ENCODE data around the gene RTTN.

Gene RTTN

DNA sequence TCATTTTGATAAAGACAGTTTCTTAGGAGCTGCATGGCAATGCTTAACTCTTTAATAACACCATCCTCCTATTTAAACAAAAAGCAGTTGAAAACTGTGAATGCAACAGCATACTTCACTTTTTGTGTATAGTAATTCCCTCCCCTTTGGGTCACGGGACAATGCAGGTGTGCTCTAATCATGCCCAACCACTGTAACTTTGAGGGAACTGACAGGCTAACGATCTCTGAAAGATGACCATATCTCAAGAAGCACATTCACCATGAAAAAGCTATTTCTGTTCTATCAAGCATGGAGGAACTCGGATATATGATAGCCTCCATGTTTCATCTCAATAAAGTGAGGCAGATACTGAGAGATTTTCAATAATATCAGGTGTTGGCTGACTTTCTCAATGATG, 176.8 kb downstream of the RTTN start:
- no peak for DNase-seq (ENCODE audit: low read depth in 2 of 2, low spot score in 1 of 2)

DNA sequence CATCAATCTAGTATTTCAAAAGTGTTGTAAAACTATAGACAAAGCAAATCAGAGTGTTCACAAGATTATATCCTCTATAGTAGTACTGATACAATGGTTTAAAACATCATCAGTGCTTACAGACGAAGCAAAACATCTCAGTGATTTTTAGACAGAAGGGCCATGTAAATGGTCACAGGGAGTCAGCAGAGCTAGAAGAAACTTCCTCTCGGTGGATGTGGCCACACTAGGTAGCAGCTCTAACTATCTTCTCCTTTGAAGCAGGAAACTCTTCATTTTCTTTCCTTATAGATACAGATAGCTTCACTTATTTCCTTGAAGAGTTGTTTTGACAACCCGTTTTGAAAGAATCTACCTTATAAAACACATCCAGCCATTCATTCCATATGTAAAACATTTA, 177.4 kb downstream of the RTTN start:
- DNase-seq (ENCODE audit: low read depth in 2 of 2, low spot score in 1 of 2) = no peak

DNA sequence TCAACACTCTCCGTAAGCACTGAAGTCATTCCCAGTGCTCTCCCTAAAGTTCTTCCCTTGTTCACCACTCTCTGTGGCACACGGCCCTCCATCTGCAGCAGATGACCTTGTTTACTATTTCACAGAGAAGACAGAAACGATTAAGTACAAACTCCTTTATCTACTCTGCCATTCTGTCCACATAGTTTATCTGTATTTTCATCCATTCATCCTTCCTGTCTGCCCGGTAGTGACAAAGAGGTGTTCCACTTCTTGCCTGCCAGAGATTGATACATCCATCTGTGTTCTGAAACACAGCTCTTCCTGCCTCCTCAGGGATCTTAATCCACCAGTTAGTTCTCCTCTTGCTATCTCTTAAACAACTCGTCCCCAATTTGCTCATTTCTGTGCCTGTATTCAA, 179.9 kb downstream of the RTTN start:
- no peak for DNase-seq (ENCODE audit: low read depth in 2 of 2, low spot score in 1 of 2)

DNA sequence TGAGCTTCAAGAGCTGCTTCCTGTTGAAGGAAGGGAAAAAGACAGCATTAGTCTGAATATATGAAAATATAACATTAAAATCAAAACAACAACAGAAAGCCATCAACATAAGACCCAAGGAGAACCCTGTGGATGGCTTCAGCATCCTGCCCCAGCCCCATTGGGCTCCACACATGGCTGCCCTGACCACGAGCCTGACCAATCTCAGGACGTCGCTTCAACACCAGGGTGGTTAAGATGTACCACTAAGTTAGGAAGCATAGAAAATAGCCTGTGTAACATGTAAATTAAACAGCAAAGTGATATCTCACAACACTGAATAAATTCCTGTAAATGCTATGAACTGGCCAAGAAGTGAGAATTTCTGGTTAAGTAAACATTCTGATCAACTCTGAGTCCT, 180.7 kb downstream of the RTTN start:
- DNase-seq (ENCODE audit: low read depth in 2 of 2, low spot score in 1 of 2) = no peak

DNA sequence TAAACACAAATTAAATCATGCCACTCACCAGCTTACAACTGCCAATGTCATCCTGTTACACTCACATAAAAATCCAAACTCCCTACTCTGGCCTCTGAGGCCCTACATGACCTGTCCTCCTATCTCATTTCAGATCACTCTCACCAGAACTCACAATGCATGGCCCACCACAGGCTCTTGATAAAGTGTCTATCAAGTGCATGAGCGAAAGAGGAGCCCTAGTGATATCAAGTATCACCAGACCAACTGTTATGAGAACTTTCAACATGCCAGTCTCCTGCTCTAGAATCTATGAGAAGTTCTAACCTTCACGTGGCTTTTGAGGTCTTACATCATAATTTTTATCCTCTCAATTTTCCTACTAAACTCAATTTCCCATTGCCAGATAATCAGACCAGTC, 181.4 kb downstream of the RTTN start:
- DNase-seq (ENCODE audit: low read depth in 2 of 2, low spot score in 1 of 2) = no peak

DNA sequence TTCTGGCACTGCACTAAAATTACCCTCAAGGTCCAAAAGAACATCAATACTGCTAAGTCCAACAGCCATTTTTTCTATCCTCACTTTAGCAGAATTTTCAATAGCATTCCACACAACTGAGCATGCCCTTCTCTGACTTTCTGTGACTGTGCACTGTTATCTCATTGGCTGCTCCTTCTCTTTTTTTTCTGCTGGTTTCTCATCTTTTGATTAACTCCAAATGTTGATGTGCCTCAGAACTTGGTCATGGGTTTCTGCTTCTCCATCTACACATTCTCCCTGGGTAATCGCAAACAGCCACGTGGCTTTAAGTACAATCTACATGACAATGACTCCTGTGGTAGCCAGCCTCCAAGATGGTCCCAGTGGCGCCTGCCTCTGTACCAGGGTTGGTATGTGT, 182.9 kb downstream of the RTTN start:
- no peak for DNase-seq (ENCODE audit: low read depth in 2 of 2, low spot score in 1 of 2)

DNA sequence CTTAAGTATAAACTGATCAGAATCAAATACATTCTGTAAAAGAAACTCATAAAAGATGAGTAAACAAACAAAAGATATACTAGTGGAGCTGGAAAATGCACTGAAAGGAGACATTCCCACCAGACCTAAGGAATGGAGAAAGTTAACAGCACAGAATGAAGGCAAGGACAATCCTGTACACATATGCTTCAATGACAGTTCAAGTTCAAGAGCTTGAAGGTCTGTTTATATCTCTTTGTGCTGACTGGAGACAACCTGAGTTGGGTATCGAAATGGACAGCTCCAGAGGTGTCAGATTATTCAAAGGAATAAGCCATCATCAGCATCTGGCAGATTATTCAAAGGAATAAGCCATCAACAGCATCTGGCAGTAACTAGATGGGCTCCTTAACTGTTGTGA, 184.0 kb downstream of the RTTN start:
- DNase-seq (ENCODE audit: low read depth in 2 of 2, low spot score in 1 of 2) = no peak

DNA sequence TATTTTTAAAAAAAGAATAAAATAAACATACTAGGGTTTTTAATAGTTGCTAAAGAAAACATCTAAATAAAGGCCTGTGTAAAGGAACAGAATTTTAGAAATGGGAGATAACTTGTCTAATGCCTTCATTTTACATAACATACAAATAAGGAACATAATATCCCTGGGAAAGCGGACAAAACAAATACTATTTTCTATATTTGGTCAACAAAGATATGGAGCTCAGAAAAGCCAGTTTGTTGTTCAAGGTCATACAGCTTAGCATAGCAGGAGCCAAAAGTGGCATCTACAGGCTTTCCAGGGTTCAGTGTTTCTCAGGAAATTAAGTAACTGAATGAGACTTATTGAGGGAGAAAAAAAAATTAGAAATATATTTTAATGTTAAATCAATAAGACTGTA, 184.4 kb downstream of the RTTN start:
- no peak for DNase-seq (ENCODE audit: low read depth in 2 of 2, low spot score in 1 of 2)

DNA sequence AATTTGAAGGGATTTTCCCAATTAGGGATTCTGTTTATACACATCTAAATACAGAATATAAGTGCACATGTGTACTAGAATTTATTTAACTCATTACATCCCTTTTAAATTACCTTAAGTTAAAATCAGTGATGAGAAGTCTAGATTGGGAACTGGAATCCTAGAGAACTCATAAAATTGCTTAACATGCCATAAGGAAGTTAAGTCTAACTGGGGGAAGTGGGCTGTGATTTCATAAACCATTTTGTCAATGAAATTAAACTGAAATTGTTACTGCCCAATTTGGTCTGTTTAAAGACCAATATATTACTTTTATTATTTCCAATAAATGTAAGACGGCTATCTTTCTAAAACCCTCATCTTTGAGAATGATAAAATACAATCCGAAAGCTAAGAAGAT, 185.5 kb downstream of the RTTN start:
- no peak for DNase-seq (ENCODE audit: low read depth in 2 of 2, low spot score in 1 of 2)

DNA sequence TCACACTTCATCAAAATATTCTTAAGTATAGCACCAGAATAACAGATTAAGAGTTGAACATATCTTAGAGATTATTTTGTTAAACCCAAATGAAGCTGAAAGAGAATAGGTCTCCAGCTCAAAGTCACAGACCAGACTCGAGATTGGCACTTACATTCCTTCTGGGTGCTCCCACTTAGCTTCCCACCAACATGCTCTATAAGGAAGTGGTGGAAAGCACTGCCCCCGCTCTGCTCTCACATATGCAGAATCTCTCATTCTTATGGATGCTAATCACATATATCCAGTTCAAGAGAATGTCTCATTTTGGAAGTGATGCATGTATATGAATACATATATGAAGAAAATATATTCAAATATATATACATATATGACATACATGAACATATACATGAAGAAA, 186.4 kb downstream of the RTTN start:
- DNase-seq (ENCODE audit: low read depth in 2 of 2, low spot score in 1 of 2) = no peak

DNA sequence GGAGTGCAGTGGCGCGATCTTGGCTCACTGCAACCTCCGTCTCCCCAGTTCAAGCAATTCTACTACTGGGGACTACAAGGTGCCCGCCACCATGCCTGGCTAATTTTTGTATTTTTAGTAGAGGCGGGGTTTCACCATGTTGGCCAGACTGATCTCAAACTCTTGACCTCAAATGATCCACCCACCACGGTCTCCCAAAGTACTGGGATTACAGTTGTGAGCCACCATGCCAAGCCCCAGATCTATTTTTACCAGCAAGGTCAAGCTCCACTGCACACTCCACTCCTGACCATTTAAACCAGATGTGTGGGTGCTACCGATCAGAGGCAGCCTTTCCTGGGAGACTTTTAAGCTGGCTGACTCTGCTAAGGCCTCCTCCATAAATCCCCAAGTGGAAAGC, 190.4 kb downstream of the RTTN start:
- DNase-seq (ENCODE audit: low read depth in 2 of 2, low spot score in 1 of 2) = no peak

DNA sequence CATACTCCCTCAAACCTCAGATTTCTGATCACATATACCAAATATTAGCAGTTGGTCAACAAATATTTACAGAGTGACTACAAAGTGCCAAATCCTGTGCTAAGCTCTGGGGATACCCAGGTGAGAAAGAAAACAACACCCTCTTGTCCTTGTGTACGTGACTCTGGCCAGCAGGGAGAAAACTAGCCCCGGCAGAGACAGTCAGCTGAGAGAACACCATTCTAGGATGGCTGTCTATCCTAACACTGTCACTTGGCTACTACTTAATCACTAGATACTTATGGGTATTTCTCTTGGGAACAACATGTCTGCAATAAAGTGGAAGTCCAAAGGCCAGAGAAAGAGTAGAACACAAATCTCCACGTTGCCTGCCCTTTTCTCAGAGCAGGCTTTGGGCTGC, 199.9 kb downstream of the RTTN start:
- no peak for DNase-seq (ENCODE audit: low read depth in 2 of 2, low spot score in 1 of 2)

DNA sequence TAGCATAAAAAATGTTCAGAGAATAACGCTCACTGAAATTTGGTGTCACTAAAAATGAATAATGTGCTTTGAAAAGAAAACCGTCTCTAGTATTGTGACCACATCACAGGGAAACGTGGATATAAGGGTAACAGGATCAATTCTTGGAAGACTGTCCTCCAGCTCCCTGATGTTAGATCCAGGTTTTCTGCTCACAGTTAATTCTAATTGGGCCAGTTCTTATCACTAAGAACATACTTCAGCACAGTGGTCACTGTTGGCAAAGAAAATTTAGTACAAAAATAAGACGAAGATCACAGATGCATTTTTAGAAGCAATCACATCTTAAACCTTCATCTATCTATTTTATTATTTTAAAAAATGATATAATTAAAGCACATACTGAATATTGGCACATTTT, 200.8 kb downstream of the RTTN start:
- no peak for DNase-seq (ENCODE audit: low read depth in 2 of 2, low spot score in 1 of 2)

DNA sequence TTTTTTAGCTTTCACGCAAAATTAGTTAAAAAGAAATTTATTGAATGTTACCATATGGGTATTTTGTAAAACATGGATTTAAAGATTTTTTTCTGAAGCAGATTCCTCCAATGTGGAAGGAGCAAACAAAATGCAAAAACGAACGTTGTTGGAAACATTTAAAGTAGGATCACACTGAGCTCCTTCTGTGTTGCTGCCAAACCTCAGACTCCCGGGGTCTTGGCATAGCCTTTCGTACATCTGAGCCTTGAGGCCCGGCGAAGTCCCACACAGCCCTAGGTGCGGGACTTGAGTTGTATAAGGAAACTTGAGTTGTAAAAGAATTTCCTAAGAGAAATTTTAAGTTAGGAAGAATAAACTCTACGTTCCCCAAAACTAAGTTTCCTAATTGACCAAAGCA, 205.8 kb downstream of the RTTN start:
- DNase-seq (ENCODE audit: low read depth in 2 of 2, low spot score in 1 of 2) = no peak

DNA sequence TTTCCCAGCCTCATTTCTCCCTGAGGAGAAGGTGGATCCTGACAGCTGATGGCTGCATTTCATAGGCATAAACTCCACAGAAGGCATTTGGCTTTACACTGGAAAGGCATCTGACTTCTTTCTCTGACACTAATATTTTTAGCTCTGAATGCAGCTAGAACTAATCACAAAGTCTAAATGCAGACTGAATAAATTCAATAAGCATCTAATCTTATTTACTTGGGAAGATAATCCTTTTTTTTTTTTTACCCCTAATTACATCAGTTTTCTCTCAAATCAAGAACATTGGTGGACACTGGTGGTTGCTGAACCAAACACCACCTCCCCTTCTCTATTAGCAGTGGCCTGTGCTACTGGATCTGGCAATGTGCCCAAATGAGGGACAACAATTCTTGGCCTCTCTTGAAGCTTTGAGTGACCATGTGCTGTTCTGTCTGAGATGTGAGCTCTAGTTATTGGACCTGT, 206.9 kb downstream of the RTTN start:
- no peak for DNase-seq (ENCODE audit: low read depth in 2 of 2, low spot score in 1 of 2)

DNA sequence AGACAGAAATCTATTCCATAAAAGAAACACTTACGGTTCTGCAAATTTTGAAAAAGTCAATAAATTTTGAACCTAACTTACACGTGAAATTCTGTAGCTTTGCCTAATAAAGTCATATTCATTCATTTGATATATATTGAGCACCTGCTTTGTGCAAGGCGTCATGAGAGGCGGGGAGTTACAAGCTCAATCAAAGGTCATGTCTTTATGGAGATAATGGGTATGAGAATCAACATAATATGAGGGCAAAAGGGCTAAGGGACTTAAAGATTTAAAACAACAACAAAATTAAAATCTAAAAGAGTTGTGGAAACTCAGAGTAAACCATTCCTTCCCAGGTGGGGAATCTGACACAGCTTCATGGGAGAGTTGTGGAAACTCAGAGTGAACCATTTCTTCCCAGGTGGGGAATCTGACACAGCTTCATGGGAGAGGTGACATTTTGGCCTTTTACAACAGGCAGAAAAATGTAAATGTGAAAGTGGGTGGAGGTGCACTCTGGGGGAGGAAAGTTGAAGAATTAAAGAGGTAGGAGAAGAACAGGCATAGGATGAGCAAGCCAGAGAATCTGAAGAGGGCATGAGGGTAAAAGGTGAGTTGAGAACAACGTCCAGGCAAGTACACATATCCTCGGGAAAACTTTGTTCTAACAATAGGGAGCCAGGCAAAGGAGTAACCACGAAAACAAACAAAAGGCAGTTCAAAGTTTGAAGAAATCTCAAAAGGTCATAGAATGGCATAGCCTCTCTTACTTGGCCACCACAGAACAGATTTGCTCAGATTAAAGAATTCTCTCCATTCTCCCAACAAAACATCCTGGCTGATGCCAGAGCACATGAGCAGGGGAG, 208.3 kb downstream of the RTTN start:
- no peak for DNase-seq (ENCODE audit: low read depth in 2 of 2, low spot score in 1 of 2)

DNA sequence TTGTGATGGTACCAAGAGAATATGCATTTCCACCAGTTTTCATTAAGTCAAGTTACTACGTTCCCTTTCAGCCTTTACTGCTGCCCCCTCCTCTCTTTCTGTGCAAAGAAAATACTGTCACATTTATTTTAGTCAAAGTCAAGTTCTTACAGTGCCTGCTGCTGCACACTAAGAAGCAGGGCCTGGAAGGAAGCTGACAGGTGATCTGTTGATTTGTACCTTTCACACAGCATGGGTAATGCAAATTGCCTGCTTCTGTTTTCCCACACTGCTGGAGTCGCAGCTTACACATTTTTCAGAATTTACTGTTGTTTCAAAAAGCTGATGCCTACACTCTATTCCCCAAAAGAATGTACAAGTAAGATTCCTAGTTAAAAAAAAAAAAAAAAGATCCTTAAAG, 209.1 kb downstream of the RTTN start:
- no peak for DNase-seq (ENCODE audit: low read depth in 2 of 2, low spot score in 1 of 2)

DNA sequence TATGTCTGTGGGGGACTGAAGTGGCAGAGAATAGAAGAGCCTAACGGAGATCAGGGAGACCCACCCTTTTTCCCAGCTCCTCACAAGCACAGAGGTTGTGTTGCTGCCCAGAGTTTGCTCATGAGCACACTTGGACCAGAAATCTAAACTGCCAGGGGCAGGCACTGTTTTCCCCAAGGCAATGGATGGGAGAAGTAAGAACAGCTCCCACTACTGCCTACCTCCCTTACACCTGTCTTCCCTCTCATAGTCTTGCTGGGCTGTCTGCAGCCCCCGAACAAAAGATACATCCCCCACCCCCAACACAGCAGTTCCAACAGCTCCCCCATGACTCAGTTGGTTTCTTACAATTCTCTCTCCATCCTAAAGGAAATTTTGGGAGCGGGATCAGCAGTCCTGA, 209.7 kb downstream of the RTTN start:
- DNase-seq (ENCODE audit: low read depth in 2 of 2, low spot score in 1 of 2) = no peak

DNA sequence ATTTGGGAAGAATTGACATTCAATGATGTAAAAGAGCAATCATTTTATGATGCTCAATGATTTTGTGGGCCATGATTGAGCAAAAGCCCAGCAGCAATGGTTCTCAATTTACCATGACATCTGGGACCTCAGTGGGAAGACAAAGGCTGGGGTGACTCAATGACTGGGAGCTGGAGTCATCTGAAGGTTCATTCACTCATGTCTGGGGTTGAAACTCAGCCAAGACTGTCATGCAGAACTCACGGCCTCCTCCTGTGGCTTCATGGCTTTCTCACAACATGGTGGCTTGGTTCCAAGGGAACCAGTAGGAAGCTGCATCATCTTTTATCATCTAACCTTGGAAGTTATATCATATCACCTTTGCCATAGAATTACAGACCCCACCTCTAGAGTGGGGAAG, 212.7 kb downstream of the RTTN start:
- no peak for DNase-seq (ENCODE audit: low read depth in 2 of 2, low spot score in 1 of 2)

DNA sequence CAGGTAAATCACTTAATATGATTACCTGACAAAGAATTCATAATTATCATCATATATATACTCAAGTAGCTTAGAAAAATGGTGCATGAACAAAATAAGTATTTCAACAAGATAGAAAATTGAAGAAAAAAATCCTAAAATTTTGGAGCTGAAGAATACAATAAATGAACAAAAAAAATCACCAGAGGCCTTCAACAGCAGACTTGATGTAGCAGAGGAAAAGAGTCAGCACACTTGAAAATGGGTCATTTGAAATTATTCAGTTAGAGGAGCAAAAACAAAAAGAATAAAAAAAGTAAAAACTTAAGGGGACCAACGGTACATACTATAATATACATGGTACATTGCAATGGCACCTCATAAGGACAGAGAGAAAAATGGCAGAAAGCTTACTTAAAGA, 217.6 kb downstream of the RTTN start:
- no peak for DNase-seq (ENCODE audit: low read depth in 2 of 2, low spot score in 1 of 2)

DNA sequence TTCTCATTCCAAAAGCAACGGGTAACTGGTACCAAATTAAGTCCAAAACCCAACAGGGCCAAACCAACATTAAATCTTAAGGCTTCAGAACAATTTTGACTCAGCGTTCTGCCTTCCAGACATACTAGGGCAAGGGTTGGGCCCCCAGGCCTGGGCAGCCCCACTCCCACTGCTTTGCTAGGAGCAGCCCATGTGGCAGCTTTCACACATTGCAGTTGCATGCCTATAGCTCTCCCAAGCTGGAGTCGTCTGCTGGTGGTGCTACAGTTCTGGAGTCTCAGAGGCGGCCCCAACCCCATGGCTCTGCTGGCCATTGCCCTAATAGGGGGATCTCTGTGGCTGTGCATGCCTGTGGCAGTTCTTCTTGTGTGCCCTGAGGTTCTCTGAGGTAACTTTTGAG, 220.2 kb downstream of the RTTN start:
- no peak for DNase-seq (ENCODE audit: low read depth in 2 of 2, low spot score in 1 of 2)

DNA sequence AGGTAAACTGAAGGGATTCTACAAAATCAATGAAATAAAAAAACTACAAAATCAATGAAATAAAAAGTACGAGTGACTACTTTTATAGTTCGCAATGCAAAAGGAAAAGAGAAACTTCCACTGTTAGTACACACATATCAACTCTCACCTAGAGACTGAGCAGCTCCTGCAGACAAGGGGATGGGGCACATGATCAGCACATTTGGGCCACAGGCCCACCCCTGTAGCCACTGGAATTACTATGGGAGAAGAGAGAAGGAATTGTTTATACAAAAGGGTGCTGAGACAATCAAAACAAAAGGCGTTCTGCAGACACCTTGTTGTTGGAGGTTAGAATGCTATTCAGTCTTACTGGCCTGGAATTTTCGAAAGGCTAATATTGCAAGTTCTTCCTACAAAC, 223.1 kb downstream of the RTTN start:
- DNase-seq (ENCODE audit: low read depth in 2 of 2, low spot score in 1 of 2) = no peak

DNA sequence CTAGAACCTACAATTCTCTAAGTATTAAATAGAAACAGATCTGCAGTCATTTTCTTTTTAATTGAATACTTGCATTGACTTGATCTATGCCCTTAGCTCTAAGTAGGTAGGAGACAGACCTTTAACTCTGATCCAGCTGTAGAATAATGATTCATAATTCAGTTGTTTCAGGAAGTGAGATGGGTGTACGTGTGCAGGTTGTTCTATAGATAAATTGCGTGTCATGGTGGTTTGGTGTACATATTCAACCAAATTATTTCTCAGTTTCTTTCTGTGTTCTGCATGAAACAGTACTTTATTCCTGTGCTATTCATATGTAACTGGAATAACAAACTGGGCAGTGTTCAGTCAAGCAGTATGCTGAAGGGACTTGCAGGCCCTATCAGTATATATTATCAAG, 223.5 kb downstream of the RTTN start:
- no peak for DNase-seq (ENCODE audit: low read depth in 2 of 2, low spot score in 1 of 2)
